Type B pancreatic cell (in vitro differentiated cells): ENCODE results near the gene PRMT3. TPM values are rescaled to one million over a fixed set of nuclear protein-coding genes. Genes with fewer than 3 reads are reported as not detected.
A peak's percentile ranks its signal among the peaks of the same experiment; 100 is the strongest.

Experiments used
- DNase-seq: peaks from one replicate; pipeline ENCODE4 v3.0.0; 2021; ENCODE audit warnings: mixed read lengths; ENCODE audit not compliant: unreplicated experiment; ENCODE audit errors: extremely low spot score
- H3K27ac Mint-ChIP-seq: 2 replicates; pipeline ENCODE4 v1.8.0; 2021; ENCODE audit warnings: mild to moderate bottlenecking, mixed read lengths
- H3K27me3 Mint-ChIP-seq: 2 replicates; pipeline ENCODE4 v1.8.0; 2021; ENCODE audit warnings: mixed read lengths
- H3K36me3 Mint-ChIP-seq: 2 replicates; pipeline ENCODE4 v1.8.0; 2021; ENCODE audit warnings: mixed read lengths
- H3K4me1 Mint-ChIP-seq: one replicate; pipeline ENCODE4 v1.8.0; 2021; ENCODE audit warnings: mixed read lengths; ENCODE audit not compliant: unreplicated experiment
- H3K4me3 Mint-ChIP-seq: 2 replicates; pipeline ENCODE4 v1.8.0; 2021; ENCODE audit warnings: mild to moderate bottlenecking, mixed read lengths
- H3K9me3 Mint-ChIP-seq: 2 replicates; pipeline ENCODE4 v1.8.0; 2021; ENCODE audit warnings: mixed read lengths
- CTCF ChIP-seq: fragments of 200-600 bp; sonication (generic); conservative IDR thresholded peaks from 2 replicates; pipeline ENCODE4 v1.5.0; 2021; ENCODE audit warnings: antibody characterized with exemption, mild to moderate bottlenecking
- total RNA-seq: library from RNA; stranded (reverse); gene quantifications from 2 replicates; pipeline ENCODE4 v1.2.1, GENCODE V29; 2021; ENCODE audit warnings: low replicate concordance

PRMT3 gene
- total RNA-seq, 1 donor from 2014 or later, result 15.4 TPM

GRCh38 chr11:20355221-20356219, 32.0 kb upstream of the PRMT3 start:
- no peaks in the 10 kb centered on the region for H3K36me3 Mint-ChIP-seq
- no peak overlapping the region for H3K27ac Mint-ChIP-seq
- H3K4me1 Mint-ChIP-seq, result no peaks in the 10 kb centered on the region
- TF ChIP-seq CTCF, result peak; percentile 81
- no peaks in the 10 kb centered on the region for H3K9me3 Mint-ChIP-seq
- no peak for DNase-seq
- H3K4me3 Mint-ChIP-seq, result no peak overlapping the region
- H3K27me3 Mint-ChIP-seq, result peaks cover 27% of the 10 kb centered on the region

GRCh38 chr11:20357150-20357549, 30.4 kb upstream of the PRMT3 start:
- Mint-ChIP-seq H3K27ac (no peak overlapping the region), H3K27me3 (peaks cover 21% of the 10 kb centered on the region), H3K4me3 (no peak overlapping the region), H3K36me3 (no peaks in the 10 kb centered on the region), H3K4me1 (no peaks in the 10 kb centered on the region), H3K9me3 (no peaks in the 10 kb centered on the region)
- TF ChIP-seq CTCF, result no peak
- no peak for DNase-seq

- H3K4me3 Mint-ChIP-seq, result no peak overlapping the region
- H3K27ac Mint-ChIP-seq, result no peak overlapping the region
- TF ChIP-seq CTCF, result no peak
- no peak for DNase-seq
- H3K4me1 Mint-ChIP-seq, result peaks cover 4% of the 10 kb centered on the region
- peaks cover 31% of the 10 kb centered on the region for H3K27me3 Mint-ChIP-seq
- no peaks in the 10 kb centered on the region for H3K36me3 Mint-ChIP-seq
- no peaks in the 10 kb centered on the region for H3K9me3 Mint-ChIP-seq
Observed at GRCh38 chr11:20360650-20361049, 26.9 kb upstream of the PRMT3 start.

- Mint-ChIP-seq H3K27me3 (peaks cover 26% of the 10 kb centered on the region), H3K4me1 (peaks cover 4% of the 10 kb centered on the region), H3K9me3 (no peaks in the 10 kb centered on the region), H3K36me3 (no peaks in the 10 kb centered on the region), H3K27ac (no peak overlapping the region), H3K4me3 (peak overlapping the region; percentile 90)
- no peak for TF ChIP-seq CTCF
- no peak for DNase-seq
Observed at GRCh38 chr11:20362481-20362880, 25.0 kb upstream of the PRMT3 start.

GRCh38 chr11:20363149-20363499, 24.4 kb upstream of the PRMT3 start:
- peak overlapping the region; percentile 70 for H3K27ac Mint-ChIP-seq
- TF ChIP-seq CTCF, result no peak
- H3K27me3 Mint-ChIP-seq, result peaks cover 25% of the 10 kb centered on the region
- no peaks in the 10 kb centered on the region for H3K36me3 Mint-ChIP-seq
- no peaks in the 10 kb centered on the region for H3K9me3 Mint-ChIP-seq
- no peak for DNase-seq
- H3K4me1 Mint-ChIP-seq, result peaks cover 4% of the 10 kb centered on the region
- H3K4me3 Mint-ChIP-seq, result peak overlapping the region; percentile 90
